Measurements from ENCODE around the gene IQGAP1. TPM values are rescaled to one million over a fixed set of nuclear protein-coding genes. Genes with fewer than 3 reads are reported as not detected.

IQGAP1 gene
- total RNA-seq, 1 donor from 2014 or later, result 210 TPM

- DNase-seq (ENCODE audit: low spot score), result no peak
Measured at GRCh38 chr15:90529371-90530249, 141.6 kb downstream of the IQGAP1 start, which contains the start of gene CRTC3. TSS of gene CRTC3 (plus strand) at chr15:90529923. CDS start at chr15:90530072, 149 bp downstream.

GRCh38 chr15:90530250-90531051, 142.4 kb downstream of the IQGAP1 start:
- peak; percentile 91 for DNase-seq (ENCODE audit: low spot score)

- no peak for DNase-seq (ENCODE audit: low spot score)
Measured at GRCh38 chr15:90531147-90531546, 143.1 kb downstream of the IQGAP1 start.

- no peak for DNase-seq (ENCODE audit: low spot score)
Measured at GRCh38 chr15:90535254-90535653, 147.2 kb downstream of the IQGAP1 start.

- no peak for DNase-seq (ENCODE audit: low spot score)
Measured at GRCh38 chr15:90539789-90540188, 151.7 kb downstream of the IQGAP1 start.

GRCh38 chr15:90540768-90541167, 152.7 kb downstream of the IQGAP1 start:
- no peak for DNase-seq (ENCODE audit: low spot score)

- DNase-seq (ENCODE audit: low spot score), result no peak
Measured at GRCh38 chr15:90545095-90545494, 157.1 kb downstream of the IQGAP1 start.

GRCh38 chr15:90547540-90547939, 159.5 kb downstream of the IQGAP1 start:
- DNase-seq (ENCODE audit: low spot score), result no peak

- no peak for DNase-seq (ENCODE audit: low spot score)
Measured at GRCh38 chr15:90550919-90551318, 162.9 kb downstream of the IQGAP1 start.

Other genes with a start within 250 kb of the IQGAP1 start
- 15.8 TPM for gene SEMA4B, start 186.9 kb upstream of the IQGAP1 start, total RNA-seq
- gene CIB1, start 154.3 kb upstream of the IQGAP1 start, total RNA-seq, result 58.0 TPM
- gene GDPGP1, start 154.0 kb upstream of the IQGAP1 start, total RNA-seq, result 8.1 TPM
- gene TTLL13, start 138.7 kb upstream of the IQGAP1 start, total RNA-seq, result not detected
- gene NGRN, start 122.6 kb upstream of the IQGAP1 start, total RNA-seq, result 77.8 TPM
- 0.84 TPM for gene ZNF774, start 36.0 kb upstream of the IQGAP1 start, total RNA-seq
- 45.7 TPM for gene CRTC3, start 141.7 kb downstream of the IQGAP1 start, total RNA-seq